CD4-positive, alpha-beta T cell (primary cell): ENCODE results near the gene CYP2E1. TPM values are rescaled to one million over a fixed set of nuclear protein-coding genes. Genes with fewer than 3 reads are reported as not detected.
A peak's percentile ranks its signal among the peaks of the same experiment; 100 is the strongest.

ENCODE experiments used
- ATAC-seq: fragments of 200-7000 bp; cut with Tn5 transposase; one replicate; pipeline ENCODE4 v1.10.0; 2022; ENCODE audit warnings: mild to moderate bottlenecking; ENCODE audit not compliant: poor library complexity
- CTCF ChIA-PET: fragments of 350-600 bp; sonication (Branson Sonifier 250); formaldehyde crosslinking; loops from one replicate; lab custom pipeline; 2021; ENCODE audit warnings: antibody characterized with exemption, inconsistent platforms; lab: Charles Lee
- POLR2A ChIA-PET: fragments of 350-600 bp; sonication (Branson Sonifier 250); formaldehyde crosslinking; loops from one replicate; lab custom pipeline; 2021; ENCODE audit warnings: antibody characterized with exemption, inconsistent platforms; lab: Charles Lee
- DNase-seq, 14 experiments: peaks; one replicate each; pipeline ENCODE4 v3.0.0-alpha.2; 2013 to 2020; ENCODE audit warnings: mixed read lengths in 2 of 14
- H3K27ac ChIP-seq, 2 donors: one replicate each; pipeline versions ENCODE4 v1.5.1 to v1.7.0; 2013; ENCODE audit warnings: low read length in 2 of 2, low read depth in 1 of 2, mild to moderate bottlenecking in 1 of 2
- H3K27me3 ChIP-seq, 2 experiments: 1 replicate in 1 of 2; 2 replicates in 1 of 2; pipeline versions ENCODE4 v1.6.1 to v1.7.0; 2013; ENCODE audit warnings: low read length in 2 of 2, control low read depth in 1 of 2, mild to moderate bottlenecking in 1 of 2, moderate library complexity in 1 of 2; ENCODE audit not compliant: insufficient read depth in 2 of 2, control insufficient read depth in 1 of 2
- H3K36me3 ChIP-seq: one replicate; pipeline ENCODE4 v1.6.1; 2013; ENCODE audit warnings: low read length, control low read depth; ENCODE audit not compliant: insufficient read depth
- H3K4me1 ChIP-seq: one replicate; pipeline ENCODE4 v1.6.1; 2013; ENCODE audit warnings: low read length, control low read depth; ENCODE audit not compliant: insufficient read depth
- H3K4me3 ChIP-seq: one replicate; pipeline ENCODE4 v1.5.1; 2013; ENCODE audit warnings: mild to moderate bottlenecking, low read length, moderate library complexity
- H3K9me3 ChIP-seq, 2 experiments: 1 replicate in 1 of 2; 2 replicates in 1 of 2; pipeline versions ENCODE4 v1.6.1 to v1.7.0; 2013; ENCODE audit warnings: low read length in 2 of 2, mild to moderate bottlenecking in 2 of 2, control low read depth in 1 of 2, moderate library complexity in 1 of 2; ENCODE audit not compliant: control insufficient read depth in 1 of 2, insufficient read depth in 1 of 2
- H3K27ac Mint-ChIP-seq: one replicate; pipeline ENCODE4 v1.8.0; 2020; ENCODE audit warnings: mixed read lengths
- H3K27me3 Mint-ChIP-seq: one replicate; pipeline ENCODE4 v1.8.0; 2021; ENCODE audit warnings: mixed read lengths
- H3K36me3 Mint-ChIP-seq: one replicate; pipeline ENCODE4 v1.8.0; 2021; ENCODE audit warnings: low read depth, mixed read lengths
- H3K4me1 Mint-ChIP-seq: one replicate; pipeline ENCODE4 v1.8.0; 2021; ENCODE audit warnings: low read depth, mixed read lengths
- H3K4me3 Mint-ChIP-seq: one replicate; pipeline ENCODE4 v1.8.0; 2020; ENCODE audit warnings: mild to moderate bottlenecking, mixed read lengths
- H3K9me3 Mint-ChIP-seq: one replicate; pipeline ENCODE4 v1.8.0; 2020; ENCODE audit warnings: mixed read lengths
- intact Hi-C, 2 experiments: fragments of 100-400 bp; cut with DNase I in 1 of 2; cut with micrococcal nuclease in 1 of 2; formaldehyde crosslinking; loops; one replicate each; pipeline versions ENCODE4 v1.15.1 to v1.9.0; 2023 to 2025; cut with DNase I, micrococcal nuclease
- total RNA-seq, 174 experiments: library from RNA in 2 of 174; stranded (reverse) in 2 of 174; gene quantifications; one replicate each; pipeline ENCODE4 v1.2.3 and lab custom pipeline; 2021 to 2026
- TF ChIP-seq, protein P1 (sequence below): fragments of 200-600 bp; IDR thresholded peaks from one replicate; pipeline ENCODE4 v1.8.0; 2022; ENCODE audit warnings: antibody characterized with exemption, mild to moderate bottlenecking

The CYP2E1 gene
- total RNA-seq, 2 experiments from 2014 or later = 1.6 to 2.0 TPM

DNA sequence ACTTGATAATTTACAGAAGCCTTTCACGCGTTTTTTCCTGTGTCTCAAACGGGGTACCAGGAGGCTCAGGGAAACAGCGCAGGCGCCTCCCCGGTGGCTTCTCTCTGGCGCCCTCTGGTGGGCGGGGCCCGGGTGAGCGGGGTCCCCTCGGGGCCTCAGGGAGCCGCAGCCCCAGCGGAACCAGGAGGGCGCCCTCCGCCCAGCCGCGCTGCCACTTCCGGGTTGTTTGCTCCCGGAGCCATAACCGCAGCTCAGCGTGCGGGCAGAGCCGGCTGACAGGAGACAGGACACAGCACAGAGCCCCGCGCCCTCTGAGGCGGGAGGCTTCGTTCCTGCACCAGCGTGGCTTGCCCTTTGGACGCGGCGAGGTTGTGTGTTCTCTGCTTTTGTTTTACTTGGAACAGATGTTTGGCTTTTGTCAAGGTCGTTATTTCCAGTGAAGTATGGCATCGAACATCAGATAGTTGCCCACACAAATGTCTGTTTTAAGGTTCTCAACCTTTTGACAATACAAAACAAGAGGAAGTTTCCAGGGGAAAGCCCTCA, 6.9 kb upstream of the CYP2E1 start:
- Histone ChIP-seq H3K9me3 (peaks cover 5 to 17% of the 10 kb centered on the region in 2 experiments), H3K27me3 (peaks cover 0 to 4% of the 10 kb centered on the region in 2 experiments), H3K4me3 (peak overlapping the region; percentile 49), H3K27ac (no peak overlapping the region), H3K4me1 (peaks cover 12% of the 10 kb centered on the region), H3K36me3 (no peaks in the 10 kb centered on the region)
- Mint-ChIP-seq H3K27me3 (peaks cover 17% of the 10 kb centered on the region), H3K4me1 (peaks cover 11% of the 10 kb centered on the region), H3K27ac (no peak overlapping the region), H3K9me3 (peaks cover 8% of the 10 kb centered on the region), H3K4me3 (peak overlapping the region; percentile 58), H3K36me3 (no peaks in the 10 kb centered on the region)
- TF ChIP-seq, protein P1, sequence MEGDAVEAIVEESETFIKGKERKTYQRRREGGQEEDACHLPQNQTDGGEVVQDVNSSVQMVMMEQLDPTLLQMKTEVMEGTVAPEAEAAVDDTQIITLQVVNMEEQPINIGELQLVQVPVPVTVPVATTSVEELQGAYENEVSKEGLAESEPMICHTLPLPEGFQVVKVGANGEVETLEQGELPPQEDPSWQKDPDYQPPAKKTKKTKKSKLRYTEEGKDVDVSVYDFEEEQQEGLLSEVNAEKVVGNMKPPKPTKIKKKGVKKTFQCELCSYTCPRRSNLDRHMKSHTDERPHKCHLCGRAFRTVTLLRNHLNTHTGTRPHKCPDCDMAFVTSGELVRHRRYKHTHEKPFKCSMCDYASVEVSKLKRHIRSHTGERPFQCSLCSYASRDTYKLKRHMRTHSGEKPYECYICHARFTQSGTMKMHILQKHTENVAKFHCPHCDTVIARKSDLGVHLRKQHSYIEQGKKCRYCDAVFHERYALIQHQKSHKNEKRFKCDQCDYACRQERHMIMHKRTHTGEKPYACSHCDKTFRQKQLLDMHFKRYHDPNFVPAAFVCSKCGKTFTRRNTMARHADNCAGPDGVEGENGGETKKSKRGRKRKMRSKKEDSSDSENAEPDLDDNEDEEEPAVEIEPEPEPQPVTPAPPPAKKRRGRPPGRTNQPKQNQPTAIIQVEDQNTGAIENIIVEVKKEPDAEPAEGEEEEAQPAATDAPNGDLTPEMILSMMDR = peak; percentile 93
- ATAC-seq (peak; percentile 98), DNase-seq (peak; percentile 74 to 95 (median 90))
- CTCF ChIA-PET = interaction anchor here (2.2 kb wide), 1 partner anchor 190 kb away, joined by 6 read pairs; no protein-coding TSS in a partner anchor
- intact Hi-C loops = loop anchor here (1.0 to 2.0 kb wide), 3 partner anchors 83 to 213 kb away; no protein-coding TSS in a partner anchor
- POLR2A ChIA-PET = no interaction called here

DNA sequence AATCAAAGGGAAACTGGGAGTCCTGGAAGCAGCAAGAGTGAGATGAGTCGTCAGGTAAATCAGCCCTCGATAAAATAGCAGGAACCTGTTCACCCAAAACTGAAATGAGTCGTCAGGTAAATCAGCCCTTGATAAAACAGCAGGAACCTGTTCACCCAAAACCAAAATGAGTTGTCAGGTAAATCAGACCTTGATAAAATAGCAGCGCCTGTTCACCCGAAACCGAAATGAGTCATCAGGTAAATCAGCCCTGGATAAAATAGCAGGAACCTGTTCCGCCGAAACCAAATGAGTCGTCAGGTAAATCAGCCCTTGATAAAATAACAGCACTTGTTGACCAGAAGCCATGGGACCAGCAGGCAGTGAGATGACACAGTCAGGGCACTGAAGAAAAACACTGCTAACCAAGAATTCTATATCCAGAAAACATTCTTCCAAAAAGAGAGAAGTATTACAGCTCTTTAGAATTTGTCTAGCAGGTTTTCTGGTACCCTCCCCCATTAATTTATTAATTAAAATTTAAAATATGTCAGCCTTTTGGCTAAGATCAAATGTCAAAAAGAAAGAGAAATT, 3.4 kb upstream of the CYP2E1 start:
- Histone ChIP-seq H3K4me1 (peaks cover 24% of the 10 kb centered on the region), H3K36me3 (no peaks in the 10 kb centered on the region), H3K27ac (no peak overlapping the region), H3K9me3 (peaks cover 17 to 27% of the 10 kb centered on the region in 2 experiments), H3K4me3 (no peak overlapping the region), H3K27me3 (peaks cover 11 to 22% of the 10 kb centered on the region in 2 experiments)
- ChIA-PET CTCF (no interaction called here), POLR2A (no interaction called here)
- H3K9me3 Mint-ChIP-seq = peaks cover 8% of the 10 kb centered on the region
- ATAC-seq (no peak), DNase-seq (no peak)
- intact Hi-C loops = no loop called here
- no peaks in the 10 kb centered on the region for H3K36me3 Mint-ChIP-seq
- H3K4me3 Mint-ChIP-seq = no peak overlapping the region
- no peak overlapping the region for H3K27ac Mint-ChIP-seq
- H3K4me1 Mint-ChIP-seq = peaks cover 14% of the 10 kb centered on the region
- TF ChIP-seq, protein P1 = no peak
- peaks cover 38% of the 10 kb centered on the region for H3K27me3 Mint-ChIP-seq

DNA sequence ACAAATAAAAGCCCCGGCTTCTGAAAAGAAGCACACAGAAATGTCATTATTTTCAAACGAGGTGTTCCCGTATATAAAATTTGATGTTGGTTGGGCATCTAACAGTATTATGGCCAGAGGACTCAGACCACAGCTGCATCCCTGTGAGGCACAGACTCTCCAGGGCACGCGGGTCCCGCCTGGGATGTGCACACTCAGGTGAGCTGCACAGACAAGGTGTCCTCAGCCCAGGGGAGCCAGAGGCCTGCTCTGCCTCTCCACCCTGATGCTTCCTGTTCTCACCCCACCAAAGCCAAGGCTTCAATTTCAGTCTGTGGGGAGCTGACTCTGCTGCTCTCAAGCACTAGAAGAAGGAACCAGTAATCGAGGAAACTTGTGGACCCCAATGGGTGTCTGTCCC, 1.7 kb upstream of the CYP2E1 start:
- Mint-ChIP-seq H3K4me1 (peaks cover 20% of the 10 kb centered on the region), H3K36me3 (no peaks in the 10 kb centered on the region), H3K27ac (no peak overlapping the region), H3K4me3 (no peak overlapping the region), H3K9me3 (peaks cover 8% of the 10 kb centered on the region), H3K27me3 (peaks cover 55% of the 10 kb centered on the region)
- Histone ChIP-seq H3K36me3 (no peaks in the 10 kb centered on the region), H3K27ac (no peak overlapping the region), H3K27me3 (peaks cover 25 to 38% of the 10 kb centered on the region in 2 experiments), H3K9me3 (peaks cover 17 to 28% of the 10 kb centered on the region in 2 experiments), H3K4me3 (no peak overlapping the region), H3K4me1 (peaks cover 34% of the 10 kb centered on the region)
- ATAC-seq = no peak
- ChIA-PET POLR2A (no interaction called here), CTCF (no interaction called here)
- no peak for DNase-seq
- intact Hi-C loops = no loop called here
- TF ChIP-seq, protein P1 = no peak
